ENCODE results near the gene ATRNL1.
"Not testable (repeated sequence)": the region's sequence is repeated elsewhere in the genome, so short reads cannot be mapped to it uniquely, and the experiment has no call there.

ATRNL1 gene

DNA sequence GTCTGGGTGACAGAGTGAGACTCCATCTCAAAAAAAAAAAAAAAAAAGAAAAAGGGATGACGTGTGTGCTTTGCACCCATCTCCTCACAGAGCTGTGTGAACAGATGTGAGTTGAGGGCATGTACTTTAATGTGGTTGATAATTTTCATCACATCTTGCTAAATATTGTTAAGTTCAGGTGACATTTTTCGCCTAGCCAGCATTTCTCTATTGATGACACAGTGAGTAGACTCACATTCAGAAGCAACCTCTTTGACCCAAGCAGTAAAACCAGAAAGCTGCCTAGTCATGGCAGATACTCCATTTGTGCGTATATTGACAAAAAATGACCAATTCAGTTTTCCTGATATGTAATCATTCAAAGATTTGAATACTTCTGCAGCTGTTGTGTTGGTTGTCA is 126.0 kb downstream of the ATRNL1 start:
- no peak for DNase-seq

DNA sequence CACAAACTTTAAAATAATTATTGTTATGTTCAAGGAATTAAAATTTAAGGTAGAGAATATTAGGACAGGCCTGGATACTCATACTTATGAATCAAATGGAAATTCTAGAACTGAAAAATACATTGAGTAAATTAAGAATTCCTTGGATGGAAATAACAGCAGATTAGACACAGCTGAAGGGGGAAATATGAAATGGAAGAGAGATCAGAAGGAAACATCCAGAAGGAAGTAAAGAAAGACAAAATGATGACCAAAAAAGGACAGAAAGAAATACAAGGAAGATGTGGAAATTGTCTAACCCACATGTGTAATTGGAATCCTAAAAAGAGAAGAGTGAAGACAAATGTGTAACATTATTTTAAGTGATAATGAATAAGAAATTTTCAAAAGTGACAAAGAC is 128.9 kb downstream of the ATRNL1 start:
- DNase-seq: no peak

DNA sequence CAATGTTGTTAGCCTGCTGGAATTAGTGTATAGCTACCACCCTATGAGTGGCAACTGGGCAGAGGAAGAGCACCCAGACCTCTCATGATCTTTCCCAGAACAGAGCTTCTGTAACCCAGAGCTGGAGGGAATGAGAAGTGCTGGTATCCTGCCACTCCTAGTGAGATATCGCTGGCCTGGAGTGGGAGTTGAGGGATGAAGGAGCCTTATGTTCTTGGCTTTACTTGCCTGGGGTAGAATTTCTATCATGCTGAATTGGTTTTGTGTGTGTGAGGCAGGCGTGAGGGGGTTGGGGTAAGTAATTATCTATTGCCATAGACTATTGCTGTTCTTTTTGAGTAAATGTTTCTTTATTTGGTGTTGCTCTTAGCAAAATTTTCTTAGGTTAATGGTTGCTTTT is 146.6 kb downstream of the ATRNL1 start:
- no peak for DNase-seq

DNA sequence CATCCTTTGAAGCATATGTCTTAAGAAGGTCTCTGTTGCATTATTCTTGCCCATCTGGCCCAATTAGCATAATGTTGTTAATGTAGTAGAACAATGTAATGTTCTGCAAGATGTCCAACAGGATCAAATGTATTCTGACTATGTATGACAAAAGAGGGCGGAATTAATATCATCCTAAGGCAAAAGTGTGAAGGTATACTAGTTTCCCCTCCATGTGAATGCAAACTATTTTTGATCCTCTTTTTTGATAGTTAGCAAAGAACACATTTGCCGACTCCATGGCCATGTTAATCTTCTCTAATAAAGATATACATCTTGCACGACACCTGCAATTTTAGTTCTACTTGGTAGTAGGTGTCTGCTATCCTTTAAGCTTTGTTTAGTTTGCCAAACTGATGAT is 157.6 kb downstream of the ATRNL1 start:
- DNase-seq: no peak

DNA sequence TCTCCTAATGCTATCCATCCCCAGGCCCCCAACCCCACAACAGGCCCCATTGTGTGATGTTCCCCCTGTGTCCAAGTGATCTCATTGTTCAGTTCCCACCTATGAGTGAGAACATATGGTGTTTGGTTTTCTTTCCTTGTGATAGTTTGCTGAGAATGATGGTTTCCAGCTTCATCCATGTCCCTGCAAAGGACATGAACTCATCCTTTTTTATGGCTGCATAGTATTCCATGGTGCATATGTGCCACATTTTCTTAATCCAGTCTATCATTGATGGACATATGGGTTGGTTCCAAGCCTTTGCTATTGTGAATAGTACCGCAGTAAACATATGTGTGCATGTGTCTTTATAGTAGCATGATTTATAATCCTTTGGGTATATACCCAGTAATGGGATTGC is 160.6 kb downstream of the ATRNL1 start:
- not testable (repeated sequence) for DNase-seq

DNA sequence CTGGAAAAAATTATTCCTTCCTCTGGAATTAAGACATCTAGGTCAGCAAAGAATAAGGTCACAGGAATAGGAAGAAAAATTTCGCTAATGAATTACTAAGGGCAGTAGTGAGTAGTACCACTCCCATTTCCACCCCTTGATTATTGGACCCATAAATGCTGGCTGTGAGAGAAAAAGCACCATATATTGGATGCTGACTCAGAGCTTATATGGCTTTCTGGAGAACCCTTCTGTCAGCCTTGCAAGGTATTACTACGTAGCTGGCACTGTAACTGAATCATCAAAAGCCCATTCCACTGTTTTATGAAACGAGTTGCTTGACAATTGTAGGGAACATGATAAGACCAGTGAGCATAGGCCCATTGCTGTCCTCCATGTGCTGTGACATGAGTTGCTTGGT is 179.3 kb downstream of the ATRNL1 start:
- DNase-seq: no peak

DNA sequence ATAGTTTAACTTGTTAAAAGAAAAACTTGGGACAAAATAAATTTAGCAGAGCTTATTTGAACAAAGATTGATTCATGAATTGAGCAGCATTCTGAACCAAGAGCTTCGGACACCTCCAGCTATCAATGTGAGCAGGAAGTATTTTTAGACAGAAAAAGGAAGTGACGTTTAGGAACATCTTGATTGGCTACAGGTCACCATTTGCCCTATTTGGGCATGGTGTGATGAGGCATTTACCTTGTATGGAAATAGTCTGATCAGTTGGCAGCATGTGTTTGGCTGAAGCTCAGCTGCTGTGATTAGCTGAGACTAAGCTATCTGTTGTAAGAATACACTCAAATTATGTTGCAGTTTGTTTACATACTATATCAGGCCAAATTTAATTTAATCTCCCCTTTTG is 185.1 kb downstream of the ATRNL1 start:
- no peak for DNase-seq

DNA sequence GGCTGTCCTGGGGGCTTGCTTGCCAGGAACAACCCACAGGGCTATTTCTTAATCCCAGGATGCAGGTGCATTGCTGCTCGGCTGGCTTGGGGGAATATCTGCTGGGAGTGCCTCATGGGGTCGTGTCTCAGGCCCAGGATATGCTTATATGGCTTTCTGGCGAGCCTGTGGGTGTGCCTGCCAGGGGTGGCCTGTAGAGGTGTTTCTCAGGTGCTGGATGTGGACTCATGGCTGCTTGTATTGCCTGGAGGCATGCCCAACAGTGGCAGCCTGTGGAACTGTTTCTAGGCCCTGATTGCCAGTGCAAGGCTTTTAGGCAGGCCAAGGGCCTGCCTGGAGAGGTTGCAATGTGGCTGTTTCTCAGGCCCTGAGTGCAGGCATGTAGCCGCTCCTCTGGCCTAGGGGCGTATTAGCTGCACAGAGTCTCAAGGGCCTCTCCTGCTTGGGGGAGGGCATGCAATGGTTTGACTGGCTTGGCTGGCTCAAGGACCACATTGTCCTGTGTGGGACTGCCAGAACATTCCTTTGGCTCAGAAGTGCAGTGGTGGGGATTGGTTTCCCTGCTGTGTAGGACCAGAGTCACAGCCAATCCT is 202.1 kb downstream of the ATRNL1 start:
- no peak for DNase-seq

DNA sequence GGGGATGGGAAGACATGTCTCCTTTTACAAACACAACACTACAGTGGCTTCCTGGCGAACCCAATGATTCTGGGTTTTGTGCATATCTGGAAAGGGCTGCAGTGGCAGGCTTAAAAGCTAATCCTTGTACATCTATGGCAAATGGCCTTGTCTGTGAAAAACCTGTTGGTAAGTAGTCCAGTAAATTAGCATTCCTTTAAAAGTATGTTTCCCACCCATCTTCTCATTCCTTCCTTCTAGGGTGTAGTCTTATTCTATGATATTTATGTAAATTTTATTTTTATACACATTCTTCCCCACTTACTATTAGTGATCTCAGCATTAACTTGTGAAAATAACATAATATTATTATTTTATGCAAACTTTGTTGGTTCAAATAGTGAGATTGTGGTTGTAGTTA is 206.9 kb downstream of the ATRNL1 start:
- DNase-seq: no peak

DNA sequence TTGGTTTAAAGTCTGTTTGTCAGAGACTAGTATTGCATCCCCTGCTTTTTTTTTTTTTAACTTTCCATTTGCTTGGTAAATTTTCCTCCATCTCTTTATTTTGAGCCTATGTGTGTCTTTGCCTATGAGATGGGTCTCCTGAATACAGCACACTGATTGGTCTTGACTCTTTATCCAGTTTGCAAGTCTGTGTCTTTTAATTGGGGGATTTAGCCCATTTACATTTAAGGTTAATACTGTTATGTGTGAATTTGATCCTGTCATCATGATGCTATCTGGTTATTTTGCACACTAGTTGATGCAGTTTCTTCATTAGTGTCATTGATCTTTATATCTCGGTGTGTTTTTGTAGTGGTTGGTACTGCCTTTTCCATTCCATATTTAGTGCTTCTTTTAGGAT is 226.5 kb downstream of the ATRNL1 start:
- not testable (repeated sequence) for DNase-seq

DNA sequence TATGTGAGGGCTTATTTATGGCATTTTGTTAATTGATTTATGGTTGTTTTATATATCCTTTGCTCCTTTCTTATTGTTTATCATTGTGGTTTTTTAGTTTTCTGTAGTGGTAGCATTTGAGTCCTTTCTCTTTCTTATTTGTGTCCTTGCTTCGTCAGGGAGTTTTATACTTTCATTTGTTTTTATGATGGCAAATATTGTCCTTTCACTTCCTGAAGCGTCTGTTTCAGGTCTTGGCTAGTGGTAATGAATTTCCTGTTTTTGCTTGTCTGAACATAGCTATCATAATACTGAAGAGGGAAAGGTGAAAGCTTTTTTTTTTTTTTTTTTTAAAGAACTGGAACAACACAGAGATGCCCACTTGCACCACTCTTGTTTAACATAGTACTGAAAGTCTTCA is 228.2 kb downstream of the ATRNL1 start:
- DNase-seq: no peak

DNA sequence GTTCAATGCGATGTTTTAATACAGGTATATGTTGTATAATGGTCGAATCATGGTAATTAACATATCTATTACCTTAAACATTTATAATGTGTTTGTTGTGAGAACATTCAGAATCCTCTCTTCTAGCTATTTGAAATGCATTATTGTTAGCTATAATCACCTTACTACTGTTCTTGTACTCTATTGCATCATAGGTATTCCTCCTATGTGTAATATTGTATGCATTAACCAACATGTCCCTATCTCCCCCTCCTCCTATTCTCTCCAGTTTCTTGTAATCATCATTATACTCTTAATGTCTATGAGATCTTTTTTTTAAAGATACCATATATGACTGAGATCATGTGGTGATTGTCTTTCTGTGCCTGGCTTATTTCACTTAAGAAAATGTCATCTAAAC is 235.2 kb downstream of the ATRNL1 start:
- DNase-seq: no peak

DNA sequence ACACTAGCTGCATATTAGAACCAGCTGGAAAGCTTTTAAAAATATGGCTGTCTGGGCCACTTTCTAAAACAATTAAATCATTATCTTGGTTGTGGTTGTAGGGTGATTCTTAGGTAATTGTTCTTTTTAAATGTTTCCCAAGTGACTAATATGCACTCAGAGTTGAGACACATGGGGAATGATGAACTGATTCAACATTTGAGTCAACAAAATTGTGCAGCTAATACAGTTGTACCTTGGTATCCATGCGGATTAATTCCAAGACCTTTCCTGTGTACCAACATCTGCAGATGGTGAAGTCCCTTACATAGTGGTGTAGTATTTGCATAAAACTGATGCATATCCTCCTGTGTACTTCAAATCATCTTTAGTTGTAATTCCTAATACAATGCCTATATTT is 242.2 kb downstream of the ATRNL1 start:
- DNase-seq: no peak

DNA sequence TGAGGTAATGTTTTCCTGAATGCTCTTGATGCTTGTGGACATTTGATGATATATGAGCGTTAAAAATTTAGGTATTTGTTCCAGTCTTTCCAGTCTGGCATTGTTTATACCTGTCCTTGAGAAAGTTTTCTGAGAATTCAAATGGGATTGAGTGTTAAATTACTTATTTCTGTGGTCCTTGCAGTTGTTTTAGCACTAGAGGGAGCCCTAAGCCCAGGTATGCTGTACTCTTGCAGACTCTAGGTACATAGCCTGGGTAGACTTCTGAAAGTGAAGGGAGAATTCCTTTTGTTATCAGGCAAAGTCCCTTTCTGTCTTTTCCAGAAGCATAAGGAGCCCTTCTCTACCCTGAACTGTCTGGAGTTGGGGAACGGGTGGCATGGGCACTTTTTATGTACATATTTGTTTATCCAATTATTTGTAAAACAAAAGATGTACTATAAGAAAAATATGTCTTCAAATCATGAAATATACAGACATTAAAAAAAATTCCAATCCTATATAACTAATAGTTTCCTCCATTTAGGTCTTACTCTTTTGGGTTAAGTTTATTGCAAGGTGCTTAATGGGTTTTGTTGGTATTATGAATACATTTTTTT is 262.1 kb downstream of the ATRNL1 start:
- no peak for DNase-seq

DNA sequence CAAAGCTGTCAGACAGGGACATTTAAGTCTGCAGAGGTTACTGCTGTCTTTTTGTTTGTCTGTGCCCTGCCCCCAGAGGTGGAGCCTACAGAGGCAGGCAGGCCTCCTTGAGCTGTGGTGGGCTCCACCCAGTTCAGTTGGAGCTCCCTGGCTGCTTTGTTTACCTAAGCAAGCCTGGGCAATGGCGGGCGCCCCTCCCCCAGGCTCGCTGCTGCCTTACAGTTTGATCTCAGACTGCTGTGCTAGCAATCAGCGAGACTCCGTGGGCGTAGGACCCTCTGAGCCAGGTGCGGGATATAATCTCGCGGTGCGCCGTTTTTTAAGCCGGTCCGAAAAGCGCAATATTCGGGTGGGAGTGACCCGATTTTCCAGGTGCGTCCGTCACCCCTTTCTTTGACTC is 274.8 kb downstream of the ATRNL1 start:
- DNase-seq: not testable (repeated sequence)

DNA sequence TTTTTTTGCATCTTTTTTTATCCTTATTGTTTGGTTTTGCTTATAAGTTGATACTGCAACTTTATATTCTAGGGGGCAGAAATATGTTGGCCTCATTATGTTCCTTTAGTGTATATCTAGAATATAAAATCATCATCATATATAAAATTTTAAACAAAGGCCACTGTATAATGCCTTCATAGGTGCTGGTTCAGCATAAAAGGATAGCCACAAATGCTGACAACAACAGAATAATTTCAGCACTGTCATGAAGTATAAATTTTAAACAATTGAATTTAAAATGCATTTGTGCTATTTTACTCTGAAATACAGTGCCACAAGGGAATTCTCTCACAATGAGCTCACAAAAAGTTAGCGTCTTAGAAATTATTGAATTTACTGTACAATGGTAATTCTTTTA is 285.9 kb downstream of the ATRNL1 start:
- DNase-seq: no peak

DNA sequence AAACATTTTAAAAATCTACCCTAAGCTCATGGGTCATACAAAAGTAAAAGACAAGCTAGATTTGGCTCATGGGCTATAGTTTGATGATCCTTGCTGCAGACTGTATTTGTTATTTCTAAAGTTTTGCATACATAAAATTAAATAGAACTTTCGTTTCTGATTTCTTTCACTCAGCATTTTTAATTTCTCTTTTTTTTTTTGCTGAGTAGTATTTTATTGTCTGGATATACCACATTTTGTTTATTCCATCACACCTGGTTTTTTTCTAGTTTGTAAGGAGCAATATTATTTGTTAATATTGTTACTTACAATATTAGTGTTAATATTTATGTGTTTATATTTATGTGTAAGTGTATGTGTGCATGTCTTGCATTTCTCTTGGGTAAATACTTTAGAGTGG is 291.5 kb downstream of the ATRNL1 start:
- no peak for DNase-seq

DNA sequence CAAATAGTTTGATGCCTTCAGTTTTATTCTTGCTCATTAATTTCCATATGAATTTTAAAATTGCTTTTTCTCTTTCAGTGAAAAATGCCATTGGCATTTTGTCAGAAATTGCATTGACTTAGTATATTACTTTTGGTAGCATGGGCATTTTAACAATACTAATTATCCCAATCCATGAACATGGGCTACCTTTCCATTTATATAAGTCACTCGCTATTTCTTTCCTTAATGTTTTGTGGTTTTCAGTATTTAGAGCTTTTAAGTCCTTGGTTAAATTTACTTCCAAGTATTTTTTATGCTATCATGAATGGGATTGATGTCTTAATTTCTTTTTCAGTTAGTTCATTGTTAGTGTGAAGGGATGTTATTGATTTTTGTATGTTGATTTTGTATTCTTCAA is 297.4 kb downstream of the ATRNL1 start:
- no peak for DNase-seq

DNA sequence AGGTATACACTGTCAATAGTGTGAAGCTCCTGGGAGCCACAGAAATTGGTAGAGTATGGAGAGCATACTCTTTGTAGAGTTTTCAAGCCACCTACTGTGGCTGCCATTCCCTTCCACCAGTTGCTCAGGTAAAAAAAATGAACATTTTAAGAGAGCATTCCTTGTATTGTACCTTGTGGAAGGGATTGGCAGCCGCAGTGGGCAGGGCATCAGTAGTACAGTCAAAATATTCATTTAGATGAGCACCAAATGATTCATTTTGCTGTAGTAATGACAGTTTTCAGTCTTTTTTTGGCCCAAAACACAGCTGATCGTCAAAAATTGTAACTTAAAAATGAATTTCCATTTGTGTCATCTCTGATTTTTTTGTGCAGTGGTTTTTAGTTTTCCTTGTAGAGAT is 304.9 kb downstream of the ATRNL1 start:
- no peak for DNase-seq

DNA sequence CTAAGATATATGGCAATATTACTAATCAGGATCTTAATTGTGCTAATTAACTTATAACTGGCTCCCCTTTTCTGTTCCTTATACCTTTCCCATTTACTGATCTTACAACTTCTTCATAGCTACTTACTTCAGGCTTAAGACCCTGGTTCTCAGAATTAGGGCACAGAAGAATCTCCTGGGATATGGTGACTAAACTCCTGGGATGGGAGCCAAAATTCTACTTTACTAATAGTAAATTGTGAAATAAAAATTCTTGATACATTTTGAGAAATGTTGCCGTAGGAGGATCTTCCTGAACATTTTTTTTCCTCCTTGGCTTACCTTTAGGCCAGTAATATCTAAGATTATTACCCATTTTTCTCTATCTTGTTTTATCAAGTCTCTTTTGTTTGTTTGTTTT is 309.5 kb downstream of the ATRNL1 start:
- DNase-seq: no peak

DNA sequence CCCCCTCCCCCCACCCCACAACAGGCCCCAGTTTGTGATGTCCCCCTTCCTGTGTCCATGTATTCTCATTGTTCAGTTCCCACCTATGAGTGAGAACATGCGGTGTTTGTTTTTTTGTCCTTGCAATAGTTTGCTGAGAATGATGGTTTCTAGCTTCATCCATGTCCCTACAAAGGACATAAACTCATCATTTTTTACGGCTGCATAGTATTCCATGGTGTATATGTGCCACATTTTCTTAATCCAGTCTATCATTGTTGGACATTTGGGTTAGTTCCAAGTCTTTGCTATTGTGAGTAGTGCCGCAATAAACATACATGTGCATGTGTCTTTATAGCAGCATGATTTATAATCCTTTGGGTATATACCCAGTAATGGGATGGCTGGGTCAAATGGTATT is 312.7 kb downstream of the ATRNL1 start:
- not testable (repeated sequence) for DNase-seq

DNA sequence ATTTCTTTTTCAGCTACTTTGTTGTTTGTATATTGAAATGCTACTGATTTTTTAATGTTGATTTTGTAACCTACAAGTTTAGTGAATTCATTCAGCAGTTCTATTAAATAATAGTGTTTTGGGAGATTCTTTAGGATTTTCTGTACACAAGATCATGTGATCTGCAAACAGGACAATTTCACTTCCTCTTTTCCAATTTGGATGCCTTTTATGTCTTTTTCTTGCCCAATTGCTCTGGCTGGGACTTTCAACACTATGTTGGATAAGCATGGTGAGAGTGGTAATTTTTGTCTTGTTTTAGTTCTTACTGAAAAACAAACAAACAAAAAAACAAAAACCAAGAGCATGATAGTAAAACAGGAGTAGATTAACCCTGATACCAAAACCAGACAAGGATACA is 316.2 kb downstream of the ATRNL1 start:
- DNase-seq: no peak

DNA sequence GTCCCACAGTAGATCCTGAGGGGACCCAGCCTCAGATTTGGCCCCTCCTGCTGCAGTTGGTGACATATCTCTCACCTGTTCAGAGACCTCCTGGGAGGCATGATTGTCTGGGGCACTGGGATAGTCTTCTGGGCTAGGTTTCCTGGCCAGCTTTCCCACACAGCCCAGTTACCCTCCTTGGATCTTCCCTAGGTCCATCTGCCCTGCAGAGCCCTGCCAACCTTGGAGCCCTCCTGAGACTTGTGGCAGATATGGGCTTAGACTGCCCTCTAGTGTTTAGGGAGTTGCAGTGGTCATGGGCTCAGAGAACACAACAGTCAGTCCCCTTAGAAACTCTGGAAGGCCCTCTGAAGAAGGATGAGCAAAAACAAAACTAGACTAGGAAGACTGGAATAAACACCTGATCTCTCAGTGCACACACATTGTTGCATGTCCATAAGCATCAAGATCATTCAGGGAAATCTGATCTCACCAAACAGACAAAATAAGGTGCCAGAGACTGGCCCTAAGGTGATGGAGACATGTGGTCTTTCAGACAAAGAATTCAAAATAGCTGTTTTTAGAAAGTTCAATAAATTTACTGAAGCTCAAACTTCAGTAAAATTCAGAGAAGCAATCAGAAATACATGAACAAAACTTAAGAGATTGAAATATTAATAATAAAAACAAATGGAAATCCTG is 324.6 kb downstream of the ATRNL1 start:
- no peak for DNase-seq

DNA sequence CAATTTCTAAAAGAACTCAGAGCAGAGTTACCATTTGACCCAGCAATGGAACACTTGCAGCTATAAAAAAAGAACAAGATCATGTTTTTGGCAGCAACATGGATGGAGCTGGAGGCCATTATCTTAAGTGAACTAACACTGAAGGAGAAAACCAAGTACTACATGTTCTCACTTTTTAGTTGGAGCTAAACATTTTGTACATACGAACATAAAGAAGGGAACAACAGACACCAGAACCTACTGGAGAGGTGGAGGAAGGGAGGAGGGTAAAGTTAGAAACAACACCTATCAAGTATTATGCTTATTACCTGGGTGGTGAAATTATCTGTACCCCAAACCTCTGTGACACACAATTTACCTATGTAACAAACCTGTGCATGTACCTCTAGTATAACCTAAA is 329.5 kb downstream of the ATRNL1 start:
- DNase-seq: no peak

DNA sequence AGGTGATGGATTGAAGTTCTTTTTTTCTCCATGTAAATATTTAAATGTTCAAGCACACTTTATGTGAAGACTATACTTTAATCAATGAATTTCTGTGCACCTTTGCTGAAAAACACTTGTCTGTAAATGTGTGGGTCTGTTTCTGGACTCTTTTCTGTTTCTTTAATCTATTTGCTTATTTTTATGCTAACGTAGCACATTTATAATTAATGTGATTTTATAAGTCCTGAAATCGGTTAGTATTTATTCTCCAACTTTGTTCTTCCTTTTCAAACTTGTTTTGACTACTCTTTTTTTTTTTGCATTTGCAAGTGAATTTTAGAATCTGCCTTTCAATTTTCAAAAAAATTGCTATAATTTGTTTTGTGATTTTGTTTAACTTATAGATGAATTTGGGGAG is 334.4 kb downstream of the ATRNL1 start:
- no peak for DNase-seq

Measured in activated naive CD4-positive, alpha-beta T cell (primary cell).